Suprapubic skin (tissue), 3 donors: ENCODE data around the gene BRIP1.

ENCODE experiments used
- POLR2A ChIP-seq, 2 donors: fragments of 450-650 bp; IDR thresholded peaks; one replicate each; pipeline ENCODE4 v1.6.1; 2017; ENCODE audit warnings: antibody characterized with exemption in 2 of 2, mild to moderate bottlenecking in 2 of 2, moderate library complexity in 2 of 2
- TF ChIP-seq, protein P1 (sequence below), 2 donors: fragments of 200-600 bp in 1 of 2; fragments of 450-650 bp in 1 of 2; sonication (generic) in 1 of 2; IDR thresholded peaks; one replicate each; pipeline ENCODE4 v1.5.1; 2016 to 2019; ENCODE audit warnings: antibody characterized with exemption in 2 of 2, mild to moderate bottlenecking in 1 of 2, moderate library complexity in 1 of 2

DNA sequence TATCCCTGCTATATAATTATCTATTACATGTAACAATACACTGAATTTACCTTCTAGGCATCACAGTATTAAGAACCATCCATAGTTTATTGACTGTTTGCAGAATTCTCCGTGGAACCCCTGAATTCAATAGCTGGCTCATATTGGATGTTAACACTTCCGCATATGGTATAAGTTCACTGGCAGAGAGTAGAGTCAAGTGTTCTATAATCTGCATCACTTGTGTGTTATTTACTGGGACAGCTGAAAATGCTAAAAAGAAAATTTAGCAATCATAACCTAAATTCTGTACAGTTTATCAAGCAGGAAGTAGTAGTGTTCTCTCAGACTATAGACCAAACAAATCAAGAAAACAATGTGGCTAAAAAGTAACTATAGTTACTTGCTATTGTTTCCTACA is 14.5 kb upstream of the BRIP1 start:
- TF ChIP-seq, protein P1, sequence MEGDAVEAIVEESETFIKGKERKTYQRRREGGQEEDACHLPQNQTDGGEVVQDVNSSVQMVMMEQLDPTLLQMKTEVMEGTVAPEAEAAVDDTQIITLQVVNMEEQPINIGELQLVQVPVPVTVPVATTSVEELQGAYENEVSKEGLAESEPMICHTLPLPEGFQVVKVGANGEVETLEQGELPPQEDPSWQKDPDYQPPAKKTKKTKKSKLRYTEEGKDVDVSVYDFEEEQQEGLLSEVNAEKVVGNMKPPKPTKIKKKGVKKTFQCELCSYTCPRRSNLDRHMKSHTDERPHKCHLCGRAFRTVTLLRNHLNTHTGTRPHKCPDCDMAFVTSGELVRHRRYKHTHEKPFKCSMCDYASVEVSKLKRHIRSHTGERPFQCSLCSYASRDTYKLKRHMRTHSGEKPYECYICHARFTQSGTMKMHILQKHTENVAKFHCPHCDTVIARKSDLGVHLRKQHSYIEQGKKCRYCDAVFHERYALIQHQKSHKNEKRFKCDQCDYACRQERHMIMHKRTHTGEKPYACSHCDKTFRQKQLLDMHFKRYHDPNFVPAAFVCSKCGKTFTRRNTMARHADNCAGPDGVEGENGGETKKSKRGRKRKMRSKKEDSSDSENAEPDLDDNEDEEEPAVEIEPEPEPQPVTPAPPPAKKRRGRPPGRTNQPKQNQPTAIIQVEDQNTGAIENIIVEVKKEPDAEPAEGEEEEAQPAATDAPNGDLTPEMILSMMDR (IDR thresholded peaks at IDR 0.05), result no peak
- no peak for TF ChIP-seq POLR2A (IDR thresholded peaks at IDR 0.05)
